Osteoblast (primary cell): ENCODE results near the gene HEXB. TPM values are rescaled to one million over a fixed set of nuclear protein-coding genes. Genes with fewer than 3 reads are reported as not detected.

Experiments used
- DNase-seq: peaks from one replicate; pipeline ENCODE4 v3.0.0; 2011; ENCODE audit warnings: low spot score, mixed read lengths; ENCODE audit not compliant: insufficient read length; ENCODE audit errors: missing footprints
- H2AFZ ChIP-seq: 2 replicates; pipeline ENCODE4 v1.6.0; 2011; ENCODE audit warnings: mild to moderate bottlenecking, low read length
- H3K27ac ChIP-seq: 2 replicates; pipeline ENCODE4 v1.5.1; 2011; ENCODE audit warnings: mild to moderate bottlenecking, low read depth, low read length, moderate library complexity
- H3K27me3 ChIP-seq: 2 replicates; pipeline ENCODE4 v1.6.0; 2012; ENCODE audit warnings: mild to moderate bottlenecking, control low read depth, inconsistent platforms, low read length, moderate library complexity; ENCODE audit not compliant: insufficient read depth
- H3K36me3 ChIP-seq: 2 replicates; pipeline ENCODE4 v1.5.1; 2011; ENCODE audit warnings: mild to moderate bottlenecking, low read length, control low read depth, moderate library complexity; ENCODE audit not compliant: insufficient read depth
- H3K4me1 ChIP-seq: 2 replicates; pipeline ENCODE4 v1.5.1; 2011; ENCODE audit warnings: mild to moderate bottlenecking, low read length, control low read depth, moderate library complexity; ENCODE audit not compliant: insufficient read depth
- H3K4me2 ChIP-seq: 2 replicates; pipeline ENCODE4 v1.6.0; 2011; ENCODE audit warnings: mild to moderate bottlenecking, low read length; ENCODE audit not compliant: insufficient read depth
- H3K4me3 ChIP-seq: fragments of 200-600 bp; sonication (generic); 3 replicates; pipeline ENCODE4 v1.5.1; 2012; ENCODE audit warnings: mild to moderate bottlenecking, low read length, inconsistent platforms; ENCODE audit not compliant: insufficient read depth
- H3K79me2 ChIP-seq: 2 replicates; pipeline ENCODE4 v1.6.0; 2012; ENCODE audit warnings: mild to moderate bottlenecking, low read length, control low read depth, inconsistent platforms; ENCODE audit not compliant: insufficient read depth
- H3K9me3 ChIP-seq: 2 replicates; pipeline ENCODE4 v1.5.1; 2011; ENCODE audit warnings: low read depth, low read length, control low read depth
- H4K20me1 ChIP-seq: 2 replicates; pipeline ENCODE4 v1.6.0; 2012; ENCODE audit warnings: mild to moderate bottlenecking, low read length, control low read depth; ENCODE audit not compliant: insufficient read depth
- total RNA-seq: library from RNA; depleted of rRNA; stranded (reverse); fragments of >200 nt; gene quantifications from 2 replicates; pipeline ENCODE4 v1.2.3, GENCODE V29; 2012
- TF ChIP-seq, protein P1 (sequence below): IDR thresholded peaks from 2 replicates; pipeline ENCODE4 v1.5.1; 2011; ENCODE audit warnings: mild to moderate bottlenecking, low read depth, low read length, moderate library complexity; ENCODE audit errors: extremely low read depth

The HEXB gene
- total RNA-seq, 1 donor: 267 TPM

DNA sequence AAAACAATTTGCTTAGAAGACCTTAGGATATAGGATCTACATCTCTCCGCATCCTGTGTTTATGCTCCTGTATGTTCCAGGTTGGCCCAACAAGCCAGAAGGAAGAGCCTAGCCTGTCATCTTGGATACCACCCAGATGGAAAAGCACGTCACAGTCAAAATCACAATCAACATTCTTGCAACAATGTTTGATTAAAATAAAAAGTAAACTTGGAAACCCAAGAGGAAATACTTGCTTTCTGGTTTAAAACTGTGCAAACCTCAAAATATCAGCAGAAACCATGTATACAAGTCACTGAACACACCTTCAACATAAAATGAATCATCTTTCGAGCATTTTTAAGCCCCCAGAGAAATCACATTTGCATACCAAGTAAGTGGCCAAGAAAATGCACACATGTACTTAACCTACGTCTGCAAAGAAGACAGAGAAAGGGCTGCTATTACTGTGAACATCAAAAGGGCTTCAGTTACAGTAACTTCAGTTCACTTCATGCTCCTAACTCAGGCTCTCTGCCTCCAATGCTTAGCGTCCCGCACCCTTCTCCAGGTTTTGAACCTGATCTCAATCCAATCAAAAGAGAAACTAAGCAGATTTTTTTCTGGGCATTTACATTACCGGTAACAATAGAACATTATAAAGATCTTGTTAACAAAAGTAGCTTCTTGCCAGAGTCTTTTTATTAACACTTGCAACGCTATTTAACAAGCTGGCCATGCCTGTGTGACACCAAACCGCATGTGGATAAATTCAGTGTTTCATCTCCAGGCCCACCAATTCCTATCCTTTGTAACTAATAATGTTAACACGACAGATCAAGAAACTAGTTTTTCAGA is 45.8 kb upstream of the HEXB start:
- H3K9me3 ChIP-seq: no peaks in the 10 kb centered on the region
- TF ChIP-seq, protein P1, sequence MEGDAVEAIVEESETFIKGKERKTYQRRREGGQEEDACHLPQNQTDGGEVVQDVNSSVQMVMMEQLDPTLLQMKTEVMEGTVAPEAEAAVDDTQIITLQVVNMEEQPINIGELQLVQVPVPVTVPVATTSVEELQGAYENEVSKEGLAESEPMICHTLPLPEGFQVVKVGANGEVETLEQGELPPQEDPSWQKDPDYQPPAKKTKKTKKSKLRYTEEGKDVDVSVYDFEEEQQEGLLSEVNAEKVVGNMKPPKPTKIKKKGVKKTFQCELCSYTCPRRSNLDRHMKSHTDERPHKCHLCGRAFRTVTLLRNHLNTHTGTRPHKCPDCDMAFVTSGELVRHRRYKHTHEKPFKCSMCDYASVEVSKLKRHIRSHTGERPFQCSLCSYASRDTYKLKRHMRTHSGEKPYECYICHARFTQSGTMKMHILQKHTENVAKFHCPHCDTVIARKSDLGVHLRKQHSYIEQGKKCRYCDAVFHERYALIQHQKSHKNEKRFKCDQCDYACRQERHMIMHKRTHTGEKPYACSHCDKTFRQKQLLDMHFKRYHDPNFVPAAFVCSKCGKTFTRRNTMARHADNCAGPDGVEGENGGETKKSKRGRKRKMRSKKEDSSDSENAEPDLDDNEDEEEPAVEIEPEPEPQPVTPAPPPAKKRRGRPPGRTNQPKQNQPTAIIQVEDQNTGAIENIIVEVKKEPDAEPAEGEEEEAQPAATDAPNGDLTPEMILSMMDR: no peak
- H3K36me3 ChIP-seq: peaks cover 38% of the 10 kb centered on the region
- H2AFZ ChIP-seq: peak overlapping the region; percentile 79
- no peaks in the 10 kb centered on the region for H3K27me3 ChIP-seq
- peak overlapping the region; percentile 86 for H3K27ac ChIP-seq
- peaks cover 60% of the 10 kb centered on the region for H3K79me2 ChIP-seq
- peaks cover 48% of the 10 kb centered on the region for H4K20me1 ChIP-seq
- DNase-seq: peak; percentile 22
- peaks cover 46% of the 10 kb centered on the region for H3K4me1 ChIP-seq
- peak overlapping the region; percentile 95 for H3K4me2 ChIP-seq
- H3K4me3 ChIP-seq: peak overlapping the region; percentile 94

DNA sequence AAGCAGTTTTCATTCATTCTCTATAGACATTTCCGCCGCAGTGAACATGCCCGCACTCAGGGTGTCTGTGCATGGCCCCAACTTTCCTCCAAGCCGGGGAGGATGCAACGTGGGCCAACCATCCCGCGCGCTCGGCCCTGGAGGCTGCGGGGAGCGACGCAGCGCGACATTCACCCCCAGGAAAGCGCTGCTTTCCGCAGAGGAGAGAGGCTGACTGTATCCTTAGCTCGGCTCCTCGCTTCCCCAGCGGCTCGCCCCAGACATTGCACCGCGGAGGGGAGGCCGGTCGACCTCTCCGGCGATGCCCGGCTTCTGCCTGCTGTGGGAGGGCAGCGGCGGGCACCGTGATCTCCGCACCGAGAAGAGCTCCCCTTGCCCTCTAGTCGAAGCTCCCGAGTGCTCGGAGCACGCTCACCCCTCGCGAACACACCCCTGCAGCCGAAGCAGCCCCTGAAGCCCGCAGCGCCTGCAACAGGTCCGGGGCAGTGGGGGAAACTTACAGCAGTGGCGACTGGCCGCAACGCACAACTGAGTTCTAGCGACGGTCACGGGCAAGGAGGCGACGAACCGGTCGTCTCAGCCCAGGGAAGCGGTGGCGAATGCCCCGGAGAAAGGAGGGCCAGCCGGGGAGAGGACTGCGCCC is 45.1 kb upstream of the HEXB start:
- peaks cover 45% of the 10 kb centered on the region for H4K20me1 ChIP-seq
- TF ChIP-seq, protein P1: no peak
- peaks cover 46% of the 10 kb centered on the region for H3K4me1 ChIP-seq
- peak; percentile 72 for DNase-seq
- H2AFZ ChIP-seq: peak overlapping the region; percentile 79
- no peaks in the 10 kb centered on the region for H3K27me3 ChIP-seq
- H3K79me2 ChIP-seq: peaks cover 53% of the 10 kb centered on the region
- no peaks in the 10 kb centered on the region for H3K9me3 ChIP-seq
- H3K4me3 ChIP-seq: peak overlapping the region; percentile 94
- peaks cover 31% of the 10 kb centered on the region for H3K36me3 ChIP-seq
- H3K27ac ChIP-seq: peak overlapping the region; percentile 86
- peak overlapping the region; percentile 95 for H3K4me2 ChIP-seq

DNA sequence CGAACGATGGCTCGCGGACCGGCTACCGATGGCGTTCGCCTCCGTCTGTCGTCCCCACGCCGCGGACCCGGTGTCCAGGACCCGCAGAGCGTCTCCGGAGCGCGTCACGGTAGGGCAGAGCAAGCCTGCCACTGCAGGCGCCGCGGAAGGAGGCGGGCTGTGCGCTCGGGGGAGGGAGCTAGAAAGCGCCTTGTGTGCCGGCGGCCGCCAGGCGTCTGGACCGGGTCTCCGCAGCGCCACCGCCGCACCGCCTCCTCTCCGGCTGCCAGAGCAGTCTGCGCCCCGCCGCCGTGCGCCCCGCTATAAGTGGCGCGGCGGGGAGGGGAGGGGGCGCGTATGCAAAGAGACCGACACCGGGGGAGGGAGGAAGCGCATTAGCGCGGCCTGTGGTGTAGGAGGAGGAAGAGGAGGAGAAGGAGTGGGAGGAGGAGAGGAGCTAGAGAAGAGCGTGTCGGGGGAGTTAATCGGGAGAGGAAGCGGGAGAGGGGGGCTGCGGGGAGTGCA is 44.5 kb upstream of the HEXB start, which contains the start of gene ENC1:
ENC1 (minus strand) TSS at position 279 of the 504 bp plus-strand sequence. CDS start 4,243 bp downstream, outside the sequence.
- TF ChIP-seq, protein P1: peak; percentile 38
- Histone ChIP-seq H3K4me3 (peak within 1 kb of the TSS; percentile 94), H2AFZ (peak within 1 kb of the TSS; percentile 79), H4K20me1 (peaks cover 40% of the 10 kb centered on the region), H3K27me3 (no peaks in the 10 kb centered on the region), H3K4me2 (peak within 1 kb of the TSS; percentile 95), H3K9me3 (no peaks in the 10 kb centered on the region), H3K4me1 (peaks cover 46% of the 10 kb centered on the region), H3K27ac (peak within 1 kb of the TSS; percentile 86), H3K36me3 (peaks cover 25% of the 10 kb centered on the region), H3K79me2 (peaks cover 47% of the 10 kb centered on the region)
- peak; percentile 88 for DNase-seq
